Measurements from ENCODE around the gene NTF3.

Gene NTF3

DNA sequence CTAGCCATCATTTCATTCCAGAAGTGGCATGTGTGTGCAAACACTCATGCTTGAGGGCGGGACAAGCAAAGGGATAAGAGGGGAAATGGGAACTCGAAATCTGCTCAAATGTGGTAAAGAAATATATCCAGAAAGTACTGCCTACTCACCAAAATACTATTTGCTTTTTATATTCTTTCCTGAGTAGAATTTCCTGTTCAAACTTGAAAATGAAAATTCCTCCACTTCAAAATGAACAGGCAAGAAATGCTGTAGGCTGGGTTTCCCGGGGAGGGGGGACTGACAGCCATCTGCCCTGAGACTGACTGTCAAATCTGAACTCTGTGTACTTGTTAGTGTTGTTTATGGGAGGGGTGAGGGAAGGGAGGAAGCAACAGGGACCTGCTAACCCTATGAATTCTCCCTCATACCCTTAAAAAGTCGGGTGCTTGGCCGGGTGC, 34.6 kb downstream of the NTF3 start:
- H3K4me3 ChIP-seq (ENCODE audit: low read depth, low read length): no peak overlapping the region
- no peak for DNase-seq (ENCODE audit: low read depth)
- TF ChIP-seq, protein P1, sequence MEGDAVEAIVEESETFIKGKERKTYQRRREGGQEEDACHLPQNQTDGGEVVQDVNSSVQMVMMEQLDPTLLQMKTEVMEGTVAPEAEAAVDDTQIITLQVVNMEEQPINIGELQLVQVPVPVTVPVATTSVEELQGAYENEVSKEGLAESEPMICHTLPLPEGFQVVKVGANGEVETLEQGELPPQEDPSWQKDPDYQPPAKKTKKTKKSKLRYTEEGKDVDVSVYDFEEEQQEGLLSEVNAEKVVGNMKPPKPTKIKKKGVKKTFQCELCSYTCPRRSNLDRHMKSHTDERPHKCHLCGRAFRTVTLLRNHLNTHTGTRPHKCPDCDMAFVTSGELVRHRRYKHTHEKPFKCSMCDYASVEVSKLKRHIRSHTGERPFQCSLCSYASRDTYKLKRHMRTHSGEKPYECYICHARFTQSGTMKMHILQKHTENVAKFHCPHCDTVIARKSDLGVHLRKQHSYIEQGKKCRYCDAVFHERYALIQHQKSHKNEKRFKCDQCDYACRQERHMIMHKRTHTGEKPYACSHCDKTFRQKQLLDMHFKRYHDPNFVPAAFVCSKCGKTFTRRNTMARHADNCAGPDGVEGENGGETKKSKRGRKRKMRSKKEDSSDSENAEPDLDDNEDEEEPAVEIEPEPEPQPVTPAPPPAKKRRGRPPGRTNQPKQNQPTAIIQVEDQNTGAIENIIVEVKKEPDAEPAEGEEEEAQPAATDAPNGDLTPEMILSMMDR (conservative IDR thresholded peaks at IDR 0.05; ENCODE audit: low read depth, low read length): no peak

DNA sequence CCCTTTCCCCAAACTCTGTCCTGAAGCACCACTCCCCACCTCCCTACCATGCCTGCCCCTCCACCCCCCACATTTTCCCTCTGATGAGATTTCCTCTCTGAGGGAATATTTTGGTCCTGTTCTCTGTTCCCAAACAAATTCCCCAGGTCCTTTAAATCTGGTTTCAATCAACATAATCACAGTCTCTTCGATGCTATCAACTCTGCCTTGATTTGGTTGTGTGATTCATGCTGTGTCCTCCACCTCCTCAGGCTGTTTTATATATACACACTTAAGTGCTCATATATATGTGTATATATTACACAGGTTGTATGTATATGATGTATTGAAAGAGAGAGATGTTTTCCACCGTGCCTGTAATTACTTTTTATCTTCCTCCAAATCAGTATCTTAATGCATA, 36.0 kb downstream of the NTF3 start:
- DNase-seq (ENCODE audit: low read depth): no peak
- H3K4me3 ChIP-seq (ENCODE audit: low read depth, low read length): no peak overlapping the region
- TF ChIP-seq, protein P1 (conservative IDR thresholded peaks at IDR 0.05; ENCODE audit: low read depth, low read length): no peak

DNA sequence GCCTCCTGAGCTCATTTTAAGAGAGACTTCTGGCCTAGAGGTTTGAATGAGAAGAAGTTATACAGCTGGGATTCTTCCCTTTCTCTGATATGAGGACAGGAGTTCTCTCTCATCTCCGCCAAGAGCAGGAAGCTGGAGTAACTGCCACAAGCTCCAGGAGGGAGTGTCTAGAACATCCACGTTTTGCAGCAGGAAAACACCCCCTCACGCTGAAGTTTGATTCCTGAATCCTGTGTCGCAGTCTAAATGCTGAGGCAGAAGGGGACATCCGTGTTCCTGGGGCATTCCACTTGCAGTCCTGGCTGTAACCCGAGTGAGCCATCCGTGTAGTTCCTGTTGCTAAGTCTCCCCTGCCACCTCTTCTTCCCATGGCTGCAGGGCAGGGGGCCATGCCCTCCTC, 38.3 kb downstream of the NTF3 start:
- no peak for DNase-seq (ENCODE audit: low read depth)
- H3K4me3 ChIP-seq (ENCODE audit: low read depth, low read length): no peak overlapping the region
- TF ChIP-seq, protein P1 (conservative IDR thresholded peaks at IDR 0.05; ENCODE audit: low read depth, low read length): no peak

DNA sequence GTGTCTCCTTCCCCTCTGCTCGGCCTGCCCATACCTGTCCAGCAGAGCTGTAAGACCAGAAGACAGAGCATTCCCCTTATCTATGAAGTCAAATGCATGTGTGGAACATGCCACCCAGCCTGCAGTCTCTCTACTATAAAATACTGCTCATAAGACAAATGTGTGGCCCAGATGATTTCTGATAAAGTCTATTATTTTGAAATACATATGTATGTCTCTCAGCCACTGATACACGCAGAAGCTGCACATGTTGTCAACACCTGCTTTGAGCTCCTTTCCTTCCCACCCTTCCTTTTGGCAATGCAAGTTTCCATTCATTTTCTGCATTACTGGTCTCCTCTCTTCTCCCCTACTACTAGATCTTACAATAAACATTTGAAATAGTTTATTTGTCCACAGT, 38.8 kb downstream of the NTF3 start:
- TF ChIP-seq, protein P1 (conservative IDR thresholded peaks at IDR 0.05; ENCODE audit: low read depth, low read length): no peak
- DNase-seq (ENCODE audit: low read depth): no peak
- no peak overlapping the region for H3K4me3 ChIP-seq (ENCODE audit: low read depth, low read length)

DNA sequence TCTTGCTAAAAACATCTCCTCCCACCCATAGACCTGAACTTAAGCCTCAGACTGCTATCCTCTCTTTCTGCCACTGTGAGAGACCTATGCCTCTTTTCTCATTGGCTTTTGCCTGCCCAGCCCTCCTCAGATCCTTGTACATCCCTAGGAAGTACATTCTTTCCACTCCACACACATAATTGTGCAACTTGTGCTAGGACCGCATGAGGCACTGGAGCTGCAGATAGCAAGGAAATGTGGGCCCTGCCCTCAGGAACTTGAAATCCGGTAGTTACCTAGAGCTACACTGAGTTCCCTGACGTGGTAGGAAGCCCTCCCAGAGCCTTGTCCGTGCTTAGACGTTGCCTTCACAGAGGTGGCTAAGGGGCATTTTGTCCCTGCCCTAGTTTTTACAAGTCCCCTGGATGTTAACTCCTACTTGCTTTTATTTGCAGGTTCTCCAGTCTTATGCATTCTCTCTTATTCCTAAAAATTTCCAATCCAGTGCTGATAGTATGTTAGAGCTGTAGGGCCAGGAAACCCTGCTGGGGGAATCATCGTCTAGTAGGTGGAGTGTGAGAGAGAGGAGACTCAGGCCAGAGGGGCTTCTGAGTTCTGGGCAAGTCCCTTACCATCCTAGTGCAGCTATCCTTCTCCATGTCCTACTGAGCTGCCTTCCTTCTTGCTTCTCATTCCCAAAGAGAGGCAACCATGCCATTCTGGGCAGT, 41.3 kb downstream of the NTF3 start:
- TF ChIP-seq, protein P1 (conservative IDR thresholded peaks at IDR 0.05; ENCODE audit: low read depth, low read length): no peak
- DNase-seq (ENCODE audit: low read depth): peak; percentile 4
- no peak overlapping the region for H3K4me3 ChIP-seq (ENCODE audit: low read depth, low read length)

DNA sequence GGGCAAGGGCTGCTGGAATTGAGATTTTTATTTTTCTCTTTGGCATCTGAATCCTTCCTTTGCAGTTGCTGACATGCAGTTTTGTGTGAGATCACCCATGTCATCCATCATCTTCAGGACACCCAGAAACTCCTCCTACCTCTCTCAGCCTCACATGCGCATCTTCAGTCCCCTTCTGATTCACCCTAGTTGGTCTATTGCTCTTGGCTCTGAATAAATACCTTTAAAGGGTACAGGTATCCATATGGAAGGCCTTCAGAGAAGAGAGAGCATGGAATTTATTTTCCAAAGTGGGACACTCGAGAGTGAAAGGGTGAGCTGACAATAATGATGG, 41.8 kb downstream of the NTF3 start:
- TF ChIP-seq, protein P1 (conservative IDR thresholded peaks at IDR 0.05; ENCODE audit: low read depth, low read length): no peak
- DNase-seq (ENCODE audit: low read depth): no peak
- H3K4me3 ChIP-seq (ENCODE audit: low read depth, low read length): no peak overlapping the region

DNA sequence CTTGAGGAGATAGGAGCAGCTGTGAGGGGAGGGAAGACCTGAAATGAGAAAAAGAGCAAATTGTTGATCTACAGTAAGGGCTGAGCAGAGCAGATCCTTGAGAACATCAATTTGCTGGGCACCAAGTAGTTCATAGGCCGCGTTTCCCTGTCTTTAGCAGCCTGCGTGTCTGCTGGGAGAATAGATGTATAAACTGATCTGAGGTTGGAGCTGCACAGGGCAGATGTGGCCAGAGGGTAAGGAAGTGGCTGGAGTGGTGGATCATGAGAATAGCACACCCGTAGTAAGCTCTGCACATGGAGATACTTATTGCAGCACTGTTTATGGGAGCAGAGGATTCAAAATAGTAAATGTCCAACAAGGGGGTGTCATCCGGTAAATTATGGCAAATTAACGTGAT, 44.4 kb downstream of the NTF3 start:
- no peak for DNase-seq (ENCODE audit: low read depth)
- TF ChIP-seq, protein P1 (conservative IDR thresholded peaks at IDR 0.05; ENCODE audit: low read depth, low read length): no peak
- H3K4me3 ChIP-seq (ENCODE audit: low read depth, low read length): no peak overlapping the region
